NCI-H446 (cell line): Measurements from ENCODE around the gene PIM2.

Experiments
- DNase-seq, 2 experiments: peaks; one replicate each; lab custom pipeline; 2025; lab: John Stamatoyannopoulos, UW

PIM2 gene

GRCh38 chrX:48864210-48864609, 54.6 kb downstream of the PIM2 start:
- no peak for DNase-seq
